ENCODE measurements around the gene POLR2E. TPM values are rescaled to one million over a fixed set of nuclear protein-coding genes. Genes with fewer than 3 reads are reported as not detected.

Gene POLR2E
- total RNA-seq, 1 experiment from 2014 or later: 343 TPM

GRCh38 chr19:1073063-1073955, 21.9 kb downstream of the POLR2E start:
- peaks cover 15% of the 10 kb centered on the region for H3K4me1 ChIP-seq (ENCODE audit: insufficient read depth, low read length, poor library complexity, severe bottlenecking)
- no TSS peak for BruUV-seq (replicated peaks)
- H3K27ac ChIP-seq (ENCODE audit: low read depth, low read length, poor library complexity, severe bottlenecking): no peak overlapping the region
- POLR2A ChIA-PET (ENCODE audit: low non-redundant PET): interaction anchor here (0.6 kb wide), 1 partner anchor 18 kb away, joined by 16 read pairs; no protein-coding TSS in a partner anchor
- H3K27me3 ChIP-seq (replicated peaks; ENCODE audit: insufficient read depth, low read depth, low read length, poor library complexity): peaks cover 7% of the 10 kb centered on the region
- no peak overlapping the region for H3K4me3 ChIP-seq (ENCODE audit: low read depth, low read length, poor library complexity, severe bottlenecking)
- DNase-seq (ENCODE audit: low spot score): no peak
- intact Hi-C loops (cut with micrococcal nuclease; ENCODE audit: unreplicated experiment): no loop called here
- TF ChIP-seq EZH2 (IDR thresholded peaks at IDR 0.05; ENCODE audit: borderline replicate concordance, low read depth, low read length, poor library complexity, severe bottlenecking): no peak
- TF ChIP-seq, protein P1, sequence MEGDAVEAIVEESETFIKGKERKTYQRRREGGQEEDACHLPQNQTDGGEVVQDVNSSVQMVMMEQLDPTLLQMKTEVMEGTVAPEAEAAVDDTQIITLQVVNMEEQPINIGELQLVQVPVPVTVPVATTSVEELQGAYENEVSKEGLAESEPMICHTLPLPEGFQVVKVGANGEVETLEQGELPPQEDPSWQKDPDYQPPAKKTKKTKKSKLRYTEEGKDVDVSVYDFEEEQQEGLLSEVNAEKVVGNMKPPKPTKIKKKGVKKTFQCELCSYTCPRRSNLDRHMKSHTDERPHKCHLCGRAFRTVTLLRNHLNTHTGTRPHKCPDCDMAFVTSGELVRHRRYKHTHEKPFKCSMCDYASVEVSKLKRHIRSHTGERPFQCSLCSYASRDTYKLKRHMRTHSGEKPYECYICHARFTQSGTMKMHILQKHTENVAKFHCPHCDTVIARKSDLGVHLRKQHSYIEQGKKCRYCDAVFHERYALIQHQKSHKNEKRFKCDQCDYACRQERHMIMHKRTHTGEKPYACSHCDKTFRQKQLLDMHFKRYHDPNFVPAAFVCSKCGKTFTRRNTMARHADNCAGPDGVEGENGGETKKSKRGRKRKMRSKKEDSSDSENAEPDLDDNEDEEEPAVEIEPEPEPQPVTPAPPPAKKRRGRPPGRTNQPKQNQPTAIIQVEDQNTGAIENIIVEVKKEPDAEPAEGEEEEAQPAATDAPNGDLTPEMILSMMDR (conservative IDR thresholded peaks at IDR 0.05; ENCODE audit: low read depth, low read length): no peak
- CTCF ChIA-PET: no interaction called here
- no peaks in the 10 kb centered on the region for H3K36me3 ChIP-seq (ENCODE audit: insufficient read depth, low read length, poor library complexity, severe bottlenecking)
- H3K9me3 ChIP-seq (ENCODE audit: low read depth, low read length, poor library complexity, severe bottlenecking): no peaks in the 10 kb centered on the region

GRCh38 chr19:1072371-1073015, 22.7 kb downstream of the POLR2E start:
- no peak overlapping the region for H3K4me3 ChIP-seq (ENCODE audit: low read depth, low read length, poor library complexity, severe bottlenecking)
- peaks cover 7% of the 10 kb centered on the region for H3K27me3 ChIP-seq (replicated peaks; ENCODE audit: insufficient read depth, low read depth, low read length, poor library complexity)
- ChIA-PET POLR2A (ENCODE audit: low non-redundant PET) (interaction anchor here (0.6 kb wide), 2 partner anchors 17 to 200 kb away, joined by 3 to 16 read pairs; no protein-coding TSS in a partner anchor), CTCF (no interaction called here)
- H3K4me1 ChIP-seq (ENCODE audit: insufficient read depth, low read length, poor library complexity, severe bottlenecking): peaks cover 22% of the 10 kb centered on the region
- H3K27ac ChIP-seq (ENCODE audit: low read depth, low read length, poor library complexity, severe bottlenecking): no peak overlapping the region
- DNase-seq (ENCODE audit: low spot score): no peak
- no TSS peak for BruUV-seq (replicated peaks)
- TF ChIP-seq EZH2 (IDR thresholded peaks at IDR 0.05; ENCODE audit: borderline replicate concordance, low read depth, low read length, poor library complexity, severe bottlenecking): no peak
- TF ChIP-seq, protein P1 (conservative IDR thresholded peaks at IDR 0.05; ENCODE audit: low read depth, low read length): no peak
- no peaks in the 10 kb centered on the region for H3K36me3 ChIP-seq (ENCODE audit: insufficient read depth, low read length, poor library complexity, severe bottlenecking)
- H3K9me3 ChIP-seq (ENCODE audit: low read depth, low read length, poor library complexity, severe bottlenecking): no peaks in the 10 kb centered on the region
- intact Hi-C loops (cut with micrococcal nuclease; ENCODE audit: unreplicated experiment): no loop called here

GRCh38 chr19:1070931-1071791, 24.0 kb downstream of the POLR2E start:
- Histone ChIP-seq H3K4me1 (ENCODE audit: insufficient read depth, low read length, poor library complexity, severe bottlenecking) (peaks cover 27% of the 10 kb centered on the region), H3K36me3 (ENCODE audit: insufficient read depth, low read length, poor library complexity, severe bottlenecking) (no peaks in the 10 kb centered on the region), H3K27ac (ENCODE audit: low read depth, low read length, poor library complexity, severe bottlenecking) (no peak overlapping the region), H3K9me3 (ENCODE audit: low read depth, low read length, poor library complexity, severe bottlenecking) (no peaks in the 10 kb centered on the region), H3K27me3 (replicated peaks; ENCODE audit: insufficient read depth, low read depth, low read length, poor library complexity) (peaks cover 7% of the 10 kb centered on the region), H3K4me3 (ENCODE audit: low read depth, low read length, poor library complexity, severe bottlenecking) (peak overlapping the region; percentile 32)
- no peak for TF ChIP-seq EZH2 (IDR thresholded peaks at IDR 0.05; ENCODE audit: borderline replicate concordance, low read depth, low read length, poor library complexity, severe bottlenecking)
- TF ChIP-seq, protein P1 (conservative IDR thresholded peaks at IDR 0.05; ENCODE audit: low read depth, low read length): no peak
- intact Hi-C loops (cut with micrococcal nuclease; ENCODE audit: unreplicated experiment): no loop called here
- ChIA-PET POLR2A (ENCODE audit: low non-redundant PET) (no interaction called here), CTCF (interaction anchor here (1.0 kb wide), 1 partner anchor 31 kb away, joined by 5 read pairs; the partner anchor contains the start of gene ABCA7)
- no peak for DNase-seq (ENCODE audit: low spot score)
- BruUV-seq (replicated peaks): no TSS peak

Data from A673 (cell line).